MM.1S (cell line): ENCODE results near the gene FYCO1.

Experiments
- CTCF ChIP-seq: fragments of 300-600 bp; sonication (generic); IDR thresholded peaks from 2 replicates; pipeline ENCODE4 v1.5.1; 2016; ENCODE audit warnings: antibody characterized with exemption, low read length, mixed read lengths
- EZH2 ChIP-seq: fragments of 300-600 bp; sonication (generic); optimal IDR thresholded peaks from 2 replicates; pipeline ENCODE3; 2017; ENCODE audit warnings: low read depth, mild to moderate bottlenecking, antibody characterized with exemption, low read length, mixed read lengths
- EZH2phosphoT487 ChIP-seq: fragments of 300-600 bp; sonication (generic); IDR thresholded peaks from 2 replicates; pipeline ENCODE4 v1.6.1; 2018; ENCODE audit warnings: antibody characterized with exemption, low read length

GRCh38 chr3:45974686-45975085 lies 20.9 kb downstream of the FYCO1 start:
- TF ChIP-seq CTCF (no peak), EZH2 (no peak), EZH2phosphoT487 (no peak)
